RWPE1 (cell line): Measurements from ENCODE around the gene KCNG1.

Experiments
- CTCF ChIA-PET: fragments of 350-600 bp; sonication (Branson Sonifier 250); formaldehyde crosslinking; extraction: SDS; loops from one replicate; lab custom pipeline; 2021; lab: Yijun Ruan, JAX
- POLR2A ChIA-PET: fragments of 400-600 bp; formaldehyde crosslinking; extraction: SDS; loops from one replicate; lab custom pipeline; 2020; ENCODE audit warnings: antibody characterized with exemption; ENCODE audit not compliant: low non-redundant PET; lab: Yijun Ruan, JAX
- DNase-seq: peaks from one replicate; pipeline ENCODE4 v3.0.0; 2012; ENCODE audit warnings: low spot score
- H3K27ac ChIP-seq: fragments of 450-650 bp; 2 replicates; pipeline ENCODE4 v1.5.1; 2017
- TF ChIP-seq, protein P1 (sequence below): fragments of 450-650 bp; conservative IDR thresholded peaks from 2 replicates; pipeline ENCODE4 v1.5.1; 2017; ENCODE audit warnings: low read depth, mild to moderate bottlenecking

Gene KCNG1

DNA sequence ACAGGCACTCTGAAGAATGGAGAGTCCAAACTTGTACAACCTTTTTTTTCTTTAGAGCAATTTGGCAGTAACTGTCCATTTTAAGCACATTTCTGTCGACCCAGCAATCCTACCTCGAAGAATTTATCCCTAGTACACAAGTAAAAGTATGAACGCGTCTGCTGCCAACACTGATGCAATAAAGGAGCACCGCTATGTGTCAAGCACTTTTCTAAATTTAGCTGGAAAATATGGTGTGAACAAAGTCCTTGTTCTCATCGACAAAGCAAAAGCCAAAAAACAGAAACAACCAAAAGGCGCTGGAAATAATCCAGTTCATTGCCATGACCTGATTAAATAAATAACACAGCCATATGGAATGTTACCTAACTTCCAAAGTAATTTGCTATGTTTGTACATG, 65.6 kb downstream of the KCNG1 start:
- DNase-seq, result no peak
- CTCF ChIA-PET, result interaction anchor here (0.7 to 2.7 kb wide), 4 partner anchors 15 to 638 kb away, joined by 3 to 11 read pairs (median 5); no protein-coding TSS in a partner anchor
- TF ChIP-seq, protein P1, sequence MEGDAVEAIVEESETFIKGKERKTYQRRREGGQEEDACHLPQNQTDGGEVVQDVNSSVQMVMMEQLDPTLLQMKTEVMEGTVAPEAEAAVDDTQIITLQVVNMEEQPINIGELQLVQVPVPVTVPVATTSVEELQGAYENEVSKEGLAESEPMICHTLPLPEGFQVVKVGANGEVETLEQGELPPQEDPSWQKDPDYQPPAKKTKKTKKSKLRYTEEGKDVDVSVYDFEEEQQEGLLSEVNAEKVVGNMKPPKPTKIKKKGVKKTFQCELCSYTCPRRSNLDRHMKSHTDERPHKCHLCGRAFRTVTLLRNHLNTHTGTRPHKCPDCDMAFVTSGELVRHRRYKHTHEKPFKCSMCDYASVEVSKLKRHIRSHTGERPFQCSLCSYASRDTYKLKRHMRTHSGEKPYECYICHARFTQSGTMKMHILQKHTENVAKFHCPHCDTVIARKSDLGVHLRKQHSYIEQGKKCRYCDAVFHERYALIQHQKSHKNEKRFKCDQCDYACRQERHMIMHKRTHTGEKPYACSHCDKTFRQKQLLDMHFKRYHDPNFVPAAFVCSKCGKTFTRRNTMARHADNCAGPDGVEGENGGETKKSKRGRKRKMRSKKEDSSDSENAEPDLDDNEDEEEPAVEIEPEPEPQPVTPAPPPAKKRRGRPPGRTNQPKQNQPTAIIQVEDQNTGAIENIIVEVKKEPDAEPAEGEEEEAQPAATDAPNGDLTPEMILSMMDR, result no peak
- POLR2A ChIA-PET, result no interaction called here
- H3K27ac ChIP-seq, result no peak overlapping the region

DNA sequence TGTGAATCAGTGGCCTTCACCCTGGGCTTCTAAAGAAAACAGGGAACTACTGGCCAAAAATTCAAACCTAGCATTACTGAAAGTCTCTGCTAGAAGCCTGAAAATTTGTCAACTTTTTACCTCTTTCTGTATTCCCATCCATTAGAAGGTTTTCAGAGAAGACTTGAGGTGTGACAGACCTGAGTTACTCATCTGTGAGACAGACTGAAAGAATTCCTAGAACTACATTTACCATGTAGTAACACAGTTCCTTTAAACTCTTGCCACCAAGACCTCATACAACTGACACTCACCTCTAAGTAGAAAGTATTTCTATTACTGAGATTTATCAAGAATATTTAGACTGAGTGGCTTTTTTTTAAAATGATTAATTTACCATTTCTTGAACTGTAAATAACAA, 69.1 kb downstream of the KCNG1 start:
- DNase-seq, result no peak
- TF ChIP-seq, protein P1, result no peak
- no peak overlapping the region for H3K27ac ChIP-seq
- ChIA-PET POLR2A (no interaction called here), CTCF (no interaction called here)
